GM19239 (cell line): ENCODE results near the gene SERAC1.

ENCODE experiments used
- DNase-seq: peaks from one replicate; pipeline ENCODE4 v3.0.0; 2011; ENCODE audit warnings: low spot score; ENCODE audit not compliant: insufficient read length
- FAIRE-seq: peaks from 2 replicates; lab custom pipeline; 2011; peaks lifted over from hg19 to GRCh38; lab: Jason Lieb, UNC

The SERAC1 gene

GRCh38 chr6:158131926-158132325 is 36.1 kb downstream of the SERAC1 start:
- FAIRE-seq: peak; percentile 21
- no peak for DNase-seq

GRCh38 chr6:158125271-158125670 is 42.8 kb downstream of the SERAC1 start:
- FAIRE-seq (no peak), DNase-seq (no peak)

GRCh38 chr6:158124288-158124687 is 43.8 kb downstream of the SERAC1 start:
- FAIRE-seq (no peak), DNase-seq (no peak)

- DNase-seq (no peak), FAIRE-seq (no peak)
These were observed 46.0 kb downstream of the SERAC1 start for GRCh38 chr6:158122048-158122447.

GRCh38 chr6:158121335-158121734 is 46.7 kb downstream of the SERAC1 start:
- FAIRE-seq (no peak), DNase-seq (no peak)

- DNase-seq (no peak), FAIRE-seq (no peak)
These were observed 49.2 kb downstream of the SERAC1 start for GRCh38 chr6:158118886-158119285.

GRCh38 chr6:158115508-158115907 is 52.6 kb downstream of the SERAC1 start:
- no peak for FAIRE-seq
- DNase-seq: no peak

- FAIRE-seq (no peak), DNase-seq (no peak)
These were observed 53.0 kb downstream of the SERAC1 start for GRCh38 chr6:158115102-158115501.

GRCh38 chr6:158113802-158114201 is 54.3 kb downstream of the SERAC1 start:
- FAIRE-seq (no peak), DNase-seq (no peak)

- FAIRE-seq (no peak), DNase-seq (no peak)
These were observed 56.1 kb downstream of the SERAC1 start for GRCh38 chr6:158111987-158112386.

GRCh38 chr6:158110986-158111385 is 57.1 kb downstream of the SERAC1 start:
- DNase-seq (no peak), FAIRE-seq (no peak)

- FAIRE-seq (no peak), DNase-seq (no peak)
These were observed 58.3 kb downstream of the SERAC1 start for GRCh38 chr6:158109748-158110147.

GRCh38 chr6:158104696-158105095 is 63.4 kb downstream of the SERAC1 start:
- DNase-seq (no peak), FAIRE-seq (no peak)

GRCh38 chr6:158103228-158103627 is 64.8 kb downstream of the SERAC1 start:
- no peak for DNase-seq

GRCh38 chr6:158095671-158096070 is 72.4 kb downstream of the SERAC1 start:
- no peak for DNase-seq
- no peak for FAIRE-seq

More at GRCh38 chr6:158103228-158103627, 64.8 kb downstream of the SERAC1 start:
- no peak for FAIRE-seq

- FAIRE-seq: no peak
- no peak for DNase-seq
These were observed 73.0 kb downstream of the SERAC1 start for GRCh38 chr6:158095031-158095430.

- DNase-seq (no peak), FAIRE-seq (no peak)
These were observed 75.3 kb downstream of the SERAC1 start for GRCh38 chr6:158092806-158093205.

- DNase-seq: no peak
- peak; percentile 53 for FAIRE-seq
These were observed 80.7 kb downstream of the SERAC1 start for GRCh38 chr6:158087224-158087867.

- no peak for FAIRE-seq
- DNase-seq: no peak
These were observed 81.4 kb downstream of the SERAC1 start for GRCh38 chr6:158086504-158087223.

- FAIRE-seq (no peak), DNase-seq (no peak)
These were observed 82.0 kb downstream of the SERAC1 start for GRCh38 chr6:158086054-158086503.

GRCh38 chr6:158085261-158086053 is 82.6 kb downstream of the SERAC1 start:
- FAIRE-seq: no peak
- no peak for DNase-seq
